AG04450 (cell line): ENCODE data around the gene OR5K4. TPM values are rescaled to one million over a fixed set of nuclear protein-coding genes. Genes with fewer than 3 reads are reported as not detected.
"Not testable (repeated sequence)": the region's sequence is repeated elsewhere in the genome, so short reads cannot be mapped to it uniquely, and the experiment has no call there.

Source experiments
- CTCF ChIA-PET: fragments of 300-600, 350-600 bp; formaldehyde crosslinking; extraction: SDS; loops from one replicate; lab custom pipeline; 2022; ENCODE audit warnings: antibody characterized with exemption, inconsistent platforms; lab: Charles Lee
- POLR2A ChIA-PET: fragments of 350-600 bp; formaldehyde crosslinking; extraction: SDS; loops from one replicate; lab custom pipeline; 2021; ENCODE audit warnings: antibody characterized with exemption, inconsistent platforms; lab: Yijun Ruan, JAX
- DNase-seq: peaks from one replicate; pipeline ENCODE4 v3.0.0-alpha.2; 2011; ENCODE audit warnings: low read depth, low spot score
- H3K27ac ChIP-seq: one replicate; pipeline ENCODE4 v1.5.1; 2012; ENCODE audit warnings: low read depth, low read length, control low read depth
- H3K27me3 ChIP-seq: one replicate; pipeline ENCODE4 v1.6.0; 2012; ENCODE audit warnings: low read length; ENCODE audit not compliant: control insufficient read depth, insufficient read depth
- H3K4me3 ChIP-seq: 2 replicates; pipeline ENCODE4 v1.5.1; 2011; ENCODE audit warnings: mild to moderate bottlenecking, low read depth, low read length, control low read depth
- H3K9me3 ChIP-seq: 2 replicates; pipeline ENCODE4 v1.5.1; 2012; ENCODE audit warnings: low read length; ENCODE audit not compliant: control insufficient read depth, insufficient read depth
- CTCF ChIP-seq: IDR thresholded peaks from 2 replicates; pipeline ENCODE4 v1.5.1; 2011; ENCODE audit warnings: low read depth, low read length, control low read depth, inconsistent platforms
- polyA plus RNA-seq: library from polyadenylated mRNA; depleted of rRNA; stranded (reverse); fragments of >200 nt; gene quantifications from 2 replicates; pipeline ENCODE4 v1.2.3, GENCODE V29; 2011

OR5K4 gene
- polyA plus RNA-seq, 1 experiment: not detected

GRCh38 chr3:98390366-98390765 is 36.7 kb downstream of the OR5K4 start, which contains the start of gene OR5K3:
OR5K3 (plus strand) TSS chr3:98390666; CDS start chr3:98390666, 0 bp downstream.
- POLR2A ChIA-PET: no interaction called here

DNA sequence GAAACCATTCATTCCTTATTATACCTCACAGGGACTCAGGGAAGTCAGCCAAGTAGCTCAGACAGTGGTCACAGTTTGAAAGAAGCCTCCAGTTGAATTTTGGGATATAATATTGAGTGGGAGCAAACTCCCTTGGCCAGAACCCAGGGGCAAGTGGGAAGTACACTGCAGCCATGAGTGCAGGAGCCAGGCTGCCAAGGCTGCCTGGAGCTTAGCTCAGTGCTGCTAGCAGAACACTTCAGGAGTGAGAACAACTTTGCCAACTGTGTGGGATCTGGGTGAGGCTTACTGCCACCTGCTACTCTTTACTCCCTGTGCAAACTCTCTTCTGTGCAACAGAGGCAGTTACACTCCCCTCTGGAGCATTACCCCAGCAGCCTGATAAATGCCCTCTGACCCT is 41.4 kb downstream of the OR5K4 start:
- TF ChIP-seq CTCF: no peak
- CTCF ChIA-PET: no interaction called here
- no peaks in the 10 kb centered on the region for H3K27me3 ChIP-seq
- H3K9me3 ChIP-seq: no peaks in the 10 kb centered on the region
- POLR2A ChIA-PET: no interaction called here
- no peak overlapping the region for H3K4me3 ChIP-seq
- no peak overlapping the region for H3K27ac ChIP-seq
- no peak for DNase-seq

More at GRCh38 chr3:98390366-98390765, 36.7 kb downstream of the OR5K4 start, which contains the start of gene OR5K3:
- Histone ChIP-seq H3K27me3 (no peaks in the 10 kb centered on the region), H3K27ac (no peak within 1 kb of the TSS), H3K9me3 (no peaks in the 10 kb centered on the region), H3K4me3 (no peak within 1 kb of the TSS)
- TF ChIP-seq CTCF: no peak
- CTCF ChIA-PET: no interaction called here
- DNase-seq: no peak

GRCh38 chr3:98396482-98396881 is 42.8 kb downstream of the OR5K4 start:
- DNase-seq, H3K9me3 ChIP-seq, H3K27ac ChIP-seq, H3K27me3 ChIP-seq, CTCF ChIA-PET, POLR2A ChIA-PET, H3K4me3 ChIP-seq: not testable (repeated sequence)

- POLR2A ChIA-PET: no interaction called here
- TF ChIP-seq CTCF: no peak
- no peak overlapping the region for H3K4me3 ChIP-seq
- CTCF ChIA-PET: no interaction called here
- no peaks in the 10 kb centered on the region for H3K27me3 ChIP-seq
- no peak overlapping the region for H3K27ac ChIP-seq
- no peaks in the 10 kb centered on the region for H3K9me3 ChIP-seq
- DNase-seq: no peak
Measured at GRCh38 chr3:98398513-98398912, 44.9 kb downstream of the OR5K4 start.

GRCh38 chr3:98402507-98402906 is 48.9 kb downstream of the OR5K4 start:
- ChIA-PET CTCF (no interaction called here), POLR2A (no interaction called here)
- Histone ChIP-seq H3K27ac (no peak overlapping the region), H3K27me3 (no peaks in the 10 kb centered on the region), H3K4me3 (no peak overlapping the region), H3K9me3 (no peaks in the 10 kb centered on the region)
- TF ChIP-seq CTCF: no peak
- no peak for DNase-seq

GRCh38 chr3:98404010-98404409 is 50.4 kb downstream of the OR5K4 start:
- no peak for TF ChIP-seq CTCF
- Histone ChIP-seq H3K27me3 (no peaks in the 10 kb centered on the region), H3K4me3 (no peak overlapping the region), H3K27ac (no peak overlapping the region), H3K9me3 (no peaks in the 10 kb centered on the region)
- POLR2A ChIA-PET: no interaction called here
- CTCF ChIA-PET: no interaction called here
- DNase-seq: no peak
